Common myeloid progenitor, CD34-positive (primary cell): ENCODE measurements around the gene UFL1.
A peak's percentile ranks its signal among the peaks of the same experiment; 100 is the strongest.

Source experiments
- CTCF ChIA-PET: fragments of 350-600 bp; sonication (Branson Sonifier 250); formaldehyde crosslinking; loops from one replicate; lab custom pipeline; 2021; ENCODE audit warnings: antibody characterized with exemption; lab: Charles Lee
- POLR2A ChIA-PET: fragments of 350-600 bp; sonication (Branson Sonifier 250); formaldehyde crosslinking; loops from one replicate; lab custom pipeline; 2021; ENCODE audit warnings: antibody characterized with exemption; lab: Charles Lee
- DNase-seq, 3 donors: peaks; one replicate each; pipeline versions ENCODE4 v3.0.0 to v3.0.0-alpha.2; 2013
- H3K27ac ChIP-seq, 2 experiments: 1 replicate in 1 of 2; 2 replicates in 1 of 2; pipeline ENCODE4 v1.7.0; 2013; ENCODE audit warnings: inconsistent platforms in 2 of 2, low read length in 2 of 2, mild to moderate bottlenecking in 2 of 2, low read depth in 1 of 2, moderate library complexity in 1 of 2; ENCODE audit not compliant: severe bottlenecking in 2 of 2, insufficient read depth in 1 of 2, poor library complexity in 1 of 2
- H3K27me3 ChIP-seq, 5 experiments: replicated peaks in 2 of 5; 1 replicate in 3 of 5; 2 replicates in 2 of 5; pipeline versions ENCODE4 v1.6.1 to v1.7.0; 2013; ENCODE audit warnings: low read length in 4 of 5, mild to moderate bottlenecking in 2 of 5, moderate library complexity in 2 of 5, inconsistent platforms in 1 of 5; ENCODE audit not compliant: insufficient read depth in 5 of 5, control insufficient read depth in 4 of 5
- H3K36me3 ChIP-seq, 4 experiments: 1 replicate in 2 of 4; 2 replicates in 2 of 4; pipeline versions ENCODE4 v1.6.1 to v1.7.0; 2013; ENCODE audit warnings: low read length in 3 of 4, control low read depth in 1 of 4, mild to moderate bottlenecking in 1 of 4; ENCODE audit not compliant: control insufficient read depth in 4 of 4, insufficient read depth in 4 of 4
- H3K4me1 ChIP-seq, 4 experiments: 1 replicate in 3 of 4; 2 replicates in 1 of 4; pipeline versions ENCODE4 v1.6.1 to v1.7.1; 2013; ENCODE audit warnings: low read length in 3 of 4, mild to moderate bottlenecking in 3 of 4, control low read depth in 1 of 4, inconsistent platforms in 1 of 4, moderate library complexity in 1 of 4; ENCODE audit not compliant: control insufficient read depth in 4 of 4, insufficient read depth in 4 of 4; ENCODE audit errors: control extremely low read depth in 1 of 4
- H3K4me3 ChIP-seq, 7 experiments: 1 replicate in 4 of 7; 2 replicates in 3 of 7; pipeline versions ENCODE4 v1.5.1 to v1.7.0; 2013; ENCODE audit warnings: mild to moderate bottlenecking in 7 of 7, low read length in 6 of 7, moderate library complexity in 6 of 7, inconsistent platforms in 2 of 7, low read depth in 2 of 7, control low read depth in 1 of 7; ENCODE audit not compliant: insufficient read depth in 4 of 7, control insufficient read depth in 1 of 7; ENCODE audit errors: extremely low read depth in 1 of 7
- H3K9me3 ChIP-seq, 5 experiments: 1 replicate in 4 of 5; 2 replicates in 1 of 5; pipeline versions ENCODE4 v1.6.1 to v1.7.1; 2013; ENCODE audit warnings: low read length in 4 of 5, mild to moderate bottlenecking in 2 of 5, inconsistent platforms in 1 of 5, low read depth in 1 of 5, moderate library complexity in 1 of 5; ENCODE audit not compliant: control insufficient read depth in 4 of 5, insufficient read depth in 2 of 5; ENCODE audit errors: control extremely low read depth in 1 of 5
- WGBS: methylation state at CpG from one replicate; pipeline ENCODE4 v1.1.5; 2013; ENCODE audit not compliant: insufficient coverage; 5-methylcytosine and 5-hydroxymethylcytosine counted together

UFL1 gene

GRCh38 chr6:96563853-96564252 lies 42.2 kb downstream of the UFL1 start:
- DNase-seq: no peak
- POLR2A ChIA-PET: no interaction called here

GRCh38 chr6:96570053-96570452 lies 48.4 kb downstream of the UFL1 start:
- POLR2A ChIA-PET: no interaction called here

More at GRCh38 chr6:96563853-96564252, 42.2 kb downstream of the UFL1 start:
- Histone ChIP-seq H3K9me3 (peaks cover 0 to 3% (median 0%) of the 10 kb centered on the region in 5 experiments), H3K27ac (no peak overlapping the region), H3K27me3 (peaks cover 5 to 35% (median 16%) of the 10 kb centered on the region in 5 experiments), H3K36me3 (no peaks in the 10 kb centered on the region), H3K4me1 (peaks cover 0 to 10% (median 0%) of the 10 kb centered on the region in 4 experiments), H3K4me3 (no peak overlapping the region)
- CTCF ChIA-PET: no interaction called here

GRCh38 chr6:96571551-96571950 lies 49.9 kb downstream of the UFL1 start:
- Histone ChIP-seq H3K27me3 (peaks cover 0 to 3% (median 0%) of the 10 kb centered on the region in 5 experiments), H3K27ac (no peak overlapping the region), H3K4me1 (no peaks in the 10 kb centered on the region), H3K4me3 (no peak overlapping the region), H3K9me3 (peaks cover 0 to 22% (median 15%) of the 10 kb centered on the region in 5 experiments), H3K36me3 (no peaks in the 10 kb centered on the region)
- POLR2A ChIA-PET: no interaction called here
- no peak for DNase-seq
- CTCF ChIA-PET: no interaction called here

More at GRCh38 chr6:96570053-96570452, 48.4 kb downstream of the UFL1 start:
- H3K4me1 ChIP-seq: no peaks in the 10 kb centered on the region
- H3K36me3 ChIP-seq: no peaks in the 10 kb centered on the region
- WGBS: no CpG with 5 or more reads among the region's 2 CpGs
- peaks cover 0 to 6% (median 0%) of the 10 kb centered on the region in 5 experiments for H3K27me3 ChIP-seq
- peaks cover 0 to 25% (median 15%) of the 10 kb centered on the region in 5 experiments for H3K9me3 ChIP-seq
- CTCF ChIA-PET: no interaction called here
- no peak overlapping the region for H3K4me3 ChIP-seq
- H3K27ac ChIP-seq: no peak overlapping the region
- no peak for DNase-seq

GRCh38 chr6:96575359-96575758 lies 53.8 kb downstream of the UFL1 start:
- Histone ChIP-seq H3K4me3 (no peak overlapping the region), H3K27me3 (peaks cover 0 to 5% (median 0%) of the 10 kb centered on the region in 5 experiments), H3K27ac (no peak overlapping the region), H3K9me3 (peaks cover 0 to 14% (median 10%) of the 10 kb centered on the region in 5 experiments), H3K36me3 (no peaks in the 10 kb centered on the region), H3K4me1 (no peaks in the 10 kb centered on the region)
- ChIA-PET POLR2A (no interaction called here), CTCF (interaction anchor here (1.0 to 1.5 kb wide), 2 partner anchors 9 to 32 kb away, joined by 3 to 5 read pairs; no protein-coding TSS in a partner anchor)
- WGBS: 95% methylated on average over 2 of the region's 3 CpGs
- DNase-seq: no peak

- Histone ChIP-seq H3K27ac (no peak overlapping the region), H3K4me1 (no peaks in the 10 kb centered on the region), H3K36me3 (no peaks in the 10 kb centered on the region), H3K9me3 (peaks cover 0 to 11% (median 4%) of the 10 kb centered on the region in 5 experiments), H3K4me3 (no peak overlapping the region), H3K27me3 (peaks cover 0 to 5% (median 0%) of the 10 kb centered on the region in 5 experiments)
- CTCF ChIA-PET: no interaction called here
- 68% methylated on average over 4 of the region's 4 CpGs for WGBS
- DNase-seq: peak in 2 of 3 donors; percentile 1 to 27
- POLR2A ChIA-PET: no interaction called here
Measured at GRCh38 chr6:96576221-96576620, 54.6 kb downstream of the UFL1 start.

DNA sequence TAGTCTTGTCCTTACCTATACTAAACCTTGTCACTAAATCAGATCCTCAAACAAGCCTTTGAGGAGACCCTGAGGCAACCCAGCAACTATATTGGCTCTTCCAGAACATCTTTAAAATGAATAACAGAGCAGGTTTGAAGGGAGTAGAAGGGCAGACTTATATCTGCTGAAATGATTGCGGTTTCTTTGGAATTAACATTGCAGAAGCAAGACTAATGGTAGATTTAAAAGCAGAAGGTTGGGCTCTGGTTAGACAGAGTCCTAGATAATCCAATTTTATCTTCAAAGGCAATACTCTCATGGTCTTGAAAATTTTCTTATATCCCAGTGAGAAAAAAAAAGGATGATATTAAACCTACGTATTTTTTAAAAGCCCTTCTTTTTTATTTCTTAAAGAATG lies 60.4 kb downstream of the UFL1 start:
- POLR2A ChIA-PET: no interaction called here
- DNase-seq: no peak
- H3K36me3 ChIP-seq: no peaks in the 10 kb centered on the region
- H3K4me3 ChIP-seq: no peak overlapping the region
- CTCF ChIA-PET: interaction anchor here (1.5 kb wide), 1 partner anchor 9 kb away, joined by 3 read pairs; no protein-coding TSS in a partner anchor
- H3K27me3 ChIP-seq: peaks cover 0 to 4% (median 0%) of the 10 kb centered on the region in 5 experiments
- no peak overlapping the region for H3K27ac ChIP-seq
- no peaks in the 10 kb centered on the region for H3K9me3 ChIP-seq
- WGBS: 100% methylated on average over 1 of the region's 2 CpGs
- no peaks in the 10 kb centered on the region for H3K4me1 ChIP-seq

- DNase-seq: no peak
- Histone ChIP-seq H3K9me3 (no peaks in the 10 kb centered on the region), H3K4me1 (no peaks in the 10 kb centered on the region), H3K27ac (no peak overlapping the region), H3K36me3 (no peaks in the 10 kb centered on the region), H3K4me3 (no peak overlapping the region), H3K27me3 (peaks cover 0 to 4% (median 0%) of the 10 kb centered on the region in 5 experiments)
- ChIA-PET POLR2A (no interaction called here), CTCF (interaction anchor here (1.5 kb wide), 1 partner anchor 10 kb away, joined by 3 read pairs; no protein-coding TSS in a partner anchor)
- WGBS: no CpG with 5 or more reads among the region's 1 CpG
Measured at GRCh38 chr6:96582436-96582835, 60.8 kb downstream of the UFL1 start.
